GM19468 (cell line): Measurements from ENCODE around the gene TAF11L13.

Source experiments
- ATAC-seq: cut with Tn5 transposase; IDR thresholded peaks from one replicate; pipeline ENCODE4 v1.9.1; 2021; ENCODE audit warnings: mild to moderate bottlenecking, moderate library complexity, moderate number of reproducible peaks; ENCODE audit not compliant: unreplicated experiment; ENCODE audit errors: extremely low read depth

The TAF11L13 gene

DNA sequence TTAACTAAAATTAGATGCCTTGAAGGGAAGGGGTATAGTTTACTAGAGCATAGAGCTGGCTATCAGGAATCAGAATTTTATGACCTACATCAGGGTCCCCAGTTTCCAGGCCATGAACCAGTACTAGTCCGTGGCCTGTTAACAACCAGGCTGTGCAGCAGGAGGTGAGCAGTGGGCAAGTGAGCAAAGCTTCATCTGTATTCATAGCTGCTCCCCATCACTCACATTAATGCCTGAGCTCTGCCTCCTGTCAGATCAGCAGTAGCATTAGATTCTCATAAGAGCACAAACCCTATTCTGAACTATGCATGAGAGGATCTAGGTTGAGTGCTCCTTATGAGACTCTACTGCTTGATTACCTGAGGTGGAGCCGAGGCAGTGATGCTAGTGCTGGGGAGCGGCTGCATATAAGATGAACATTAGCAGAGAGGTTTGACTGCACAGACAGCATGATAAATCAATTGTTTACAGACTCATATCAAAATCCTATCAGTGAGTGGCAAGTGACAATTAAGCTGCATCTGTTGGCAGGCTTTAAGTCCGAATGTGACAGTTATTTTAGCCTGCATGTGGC, 47.0 kb downstream of the TAF11L13 start:
- no peak for ATAC-seq

GRCh38 chr5:17679597-17680203, 47.8 kb downstream of the TAF11L13 start:
- no peak for ATAC-seq

GRCh38 chr5:17680737-17681136, 48.8 kb downstream of the TAF11L13 start:
- ATAC-seq: no peak
